HG03432 (cell line): ENCODE results near the gene NOP14.
A peak's percentile ranks its signal among the peaks of the same experiment; 100 is the strongest.
"Not testable (repeated sequence)": the region's sequence is repeated elsewhere in the genome, so short reads cannot be mapped to it uniquely, and the experiment has no call there.

Source experiments
- ATAC-seq: cut with Tn5 transposase; IDR thresholded peaks from one replicate; pipeline ENCODE4 v1.9.1; 2021; ENCODE audit warnings: mild to moderate bottlenecking, moderate library complexity; ENCODE audit not compliant: unreplicated experiment

The NOP14 gene

GRCh38 chr4:2943364-2944090 is 19.7 kb downstream of the NOP14 start:
- no peak for ATAC-seq

- no peak for ATAC-seq
Observed at GRCh38 chr4:2942532-2943363, 20.5 kb downstream of the NOP14 start.

GRCh38 chr4:2942037-2942531 is 21.1 kb downstream of the NOP14 start:
- no peak for ATAC-seq

- ATAC-seq = no peak
Observed at GRCh38 chr4:2941138-2942036, 21.8 kb downstream of the NOP14 start.

- ATAC-seq = no peak
Observed at GRCh38 chr4:2940267-2941137, 22.7 kb downstream of the NOP14 start.

GRCh38 chr4:2939383-2940243 is 23.6 kb downstream of the NOP14 start:
- no peak for ATAC-seq

GRCh38 chr4:2938906-2939305 is 24.3 kb downstream of the NOP14 start:
- no peak for ATAC-seq

GRCh38 chr4:2938411-2938810 is 24.8 kb downstream of the NOP14 start:
- not testable (repeated sequence) for ATAC-seq

GRCh38 chr4:2937986-2938385 is 25.2 kb downstream of the NOP14 start:
- ATAC-seq = no peak

- ATAC-seq = peak; percentile 23
Observed at GRCh38 chr4:2937146-2937857, 25.9 kb downstream of the NOP14 start.

- ATAC-seq = peak; percentile 22
Observed at GRCh38 chr4:2936773-2937145, 26.4 kb downstream of the NOP14 start.

GRCh38 chr4:2935762-2936743 is 27.2 kb downstream of the NOP14 start:
- no peak for ATAC-seq

- ATAC-seq = peak; percentile 55
Observed at GRCh38 chr4:2934813-2935761, 28.1 kb downstream of the NOP14 start.

GRCh38 chr4:2934077-2934812 is 29.0 kb downstream of the NOP14 start:
- no peak for ATAC-seq

- ATAC-seq = no peak
Observed at GRCh38 chr4:2933566-2934076, 29.6 kb downstream of the NOP14 start.
